Colonic mucosa (tissue), 4 donors: ENCODE measurements around the gene NFS1. TPM values are rescaled to one million over a fixed set of nuclear protein-coding genes. Genes with fewer than 3 reads are reported as not detected.
"Not testable (repeated sequence)": the region's sequence is repeated elsewhere in the genome, so short reads cannot be mapped to it uniquely, and the experiment has no call there.

ENCODE experiments used
- DNase-seq: peaks from one replicate; pipeline ENCODE4 v3.0.0-alpha.2; 2020
- H3K27ac ChIP-seq: fragments of 200-600 bp; one replicate; pipeline ENCODE4 v1.8.0; 2021
- H3K27me3 ChIP-seq: fragments of 200-600 bp; one replicate; pipeline ENCODE4 v1.8.0; 2021
- H3K36me3 ChIP-seq: fragments of 200-600 bp; one replicate; pipeline ENCODE4 v1.8.0; 2021
- H3K4me1 ChIP-seq: fragments of 200-600 bp; one replicate; pipeline ENCODE4 v1.8.0; 2021; ENCODE audit warnings: mild to moderate bottlenecking
- H3K4me3 ChIP-seq: fragments of 200-600 bp; one replicate; pipeline ENCODE4 v1.8.0; 2021
- H3K9ac ChIP-seq, 2 donors: one replicate each; pipeline ENCODE4 v1.7.0; 2013; ENCODE audit warnings: control low read depth in 2 of 2, low read depth in 2 of 2, low read length in 2 of 2
- H3K9me3 ChIP-seq: fragments of 200-600 bp; one replicate; pipeline ENCODE4 v1.8.0; 2021
- intact Hi-C: fragments of 100-400 bp; cut with DNase I; formaldehyde crosslinking; loops from one replicate; pipeline ENCODE4 v1.14.1; 2022
- total RNA-seq, 2 donors: library from RNA; stranded (reverse); fragmentation: NEBNext Ultra II Directional in 1 of 2; extraction: Animal tissue kit (Norgen Biotek cat#: 25700) in 1 of 2; gene quantifications; one replicate each; pipeline ENCODE4 v1.2.1, GENCODE V29; 2021
- TF ChIP-seq, protein P1 (sequence below): fragments of 200-600 bp; IDR thresholded peaks from one replicate; pipeline ENCODE4 v1.8.0; 2022; ENCODE audit warnings: antibody characterized with exemption, mild to moderate bottlenecking
- donor health status: healthy.
- donor health status: DM: no; HTN: no; CAD: no.
- donor health status: DM: no; HTN: no; CAD: no.

NFS1 gene
- total RNA-seq, 2 donors from 2014 or later: 42.0 to 45.1 TPM

- Histone ChIP-seq H3K4me1 (no peaks in the 10 kb centered on the region), H3K36me3 (peaks cover 65% of the 10 kb centered on the region), H3K27ac (no peak overlapping the region), H3K4me3 (no peak overlapping the region), H3K9me3 (no peaks in the 10 kb centered on the region), H3K27me3 (no peaks in the 10 kb centered on the region), H3K9ac (no peak overlapping the region)
- TF ChIP-seq, protein P1, sequence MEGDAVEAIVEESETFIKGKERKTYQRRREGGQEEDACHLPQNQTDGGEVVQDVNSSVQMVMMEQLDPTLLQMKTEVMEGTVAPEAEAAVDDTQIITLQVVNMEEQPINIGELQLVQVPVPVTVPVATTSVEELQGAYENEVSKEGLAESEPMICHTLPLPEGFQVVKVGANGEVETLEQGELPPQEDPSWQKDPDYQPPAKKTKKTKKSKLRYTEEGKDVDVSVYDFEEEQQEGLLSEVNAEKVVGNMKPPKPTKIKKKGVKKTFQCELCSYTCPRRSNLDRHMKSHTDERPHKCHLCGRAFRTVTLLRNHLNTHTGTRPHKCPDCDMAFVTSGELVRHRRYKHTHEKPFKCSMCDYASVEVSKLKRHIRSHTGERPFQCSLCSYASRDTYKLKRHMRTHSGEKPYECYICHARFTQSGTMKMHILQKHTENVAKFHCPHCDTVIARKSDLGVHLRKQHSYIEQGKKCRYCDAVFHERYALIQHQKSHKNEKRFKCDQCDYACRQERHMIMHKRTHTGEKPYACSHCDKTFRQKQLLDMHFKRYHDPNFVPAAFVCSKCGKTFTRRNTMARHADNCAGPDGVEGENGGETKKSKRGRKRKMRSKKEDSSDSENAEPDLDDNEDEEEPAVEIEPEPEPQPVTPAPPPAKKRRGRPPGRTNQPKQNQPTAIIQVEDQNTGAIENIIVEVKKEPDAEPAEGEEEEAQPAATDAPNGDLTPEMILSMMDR: no peak
- intact Hi-C loops: no loop called here
- no peak for DNase-seq
Observed at GRCh38 chr20:35711588-35712209, 12.5 kb upstream of the NFS1 start.

DNA sequence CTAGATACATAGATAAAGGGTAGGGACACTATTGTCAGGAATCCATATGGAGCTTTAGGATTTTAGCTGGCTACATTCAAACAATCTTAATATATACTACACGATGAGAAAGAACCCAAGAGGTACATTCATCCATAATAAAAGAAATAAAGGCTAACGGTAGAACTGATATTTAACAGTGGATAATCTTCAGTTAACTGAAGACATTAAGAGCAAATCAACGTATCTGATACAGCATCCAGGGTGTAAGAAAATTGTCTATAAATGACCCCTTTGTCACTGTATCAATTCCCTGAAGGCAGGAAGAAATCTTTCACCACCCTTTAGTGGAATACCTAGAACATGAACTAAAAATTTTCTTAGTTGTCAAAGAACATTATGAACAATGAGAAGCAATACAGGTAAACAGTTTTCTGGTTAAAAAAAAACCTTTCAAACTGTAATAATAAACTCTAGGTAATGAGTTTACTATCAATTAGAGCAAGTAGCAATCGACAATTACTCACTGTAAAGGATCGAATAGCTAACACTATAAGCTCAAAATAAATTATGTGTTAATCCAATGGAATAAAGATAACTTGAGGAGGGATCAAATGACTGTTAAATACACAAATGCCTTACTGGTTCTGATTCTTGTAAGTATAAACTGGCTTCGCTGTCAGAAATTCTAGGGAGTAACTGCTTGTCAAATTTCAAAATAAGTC lies 11.9 kb upstream of the NFS1 start:
- H3K36me3 ChIP-seq: peaks cover 65% of the 10 kb centered on the region
- intact Hi-C loops: no loop called here
- H3K27me3 ChIP-seq: no peaks in the 10 kb centered on the region
- TF ChIP-seq, protein P1: no peak
- no peaks in the 10 kb centered on the region for H3K9me3 ChIP-seq
- H3K4me1 ChIP-seq: no peaks in the 10 kb centered on the region
- H3K4me3 ChIP-seq: no peak overlapping the region
- H3K27ac ChIP-seq: no peak overlapping the region
- H3K9ac ChIP-seq: no peak overlapping the region
- DNase-seq: no peak

- no peaks in the 10 kb centered on the region for H3K27me3 ChIP-seq
- no peak overlapping the region for H3K4me3 ChIP-seq
- DNase-seq: no peak
- intact Hi-C loops: no loop called here
- no peaks in the 10 kb centered on the region for H3K4me1 ChIP-seq
- no peaks in the 10 kb centered on the region for H3K9me3 ChIP-seq
- H3K36me3 ChIP-seq: peaks cover 65% of the 10 kb centered on the region
- TF ChIP-seq, protein P1: no peak
- H3K27ac ChIP-seq: no peak overlapping the region
- H3K9ac ChIP-seq: no peak overlapping the region
Observed at GRCh38 chr20:35710039-35710438, 10.9 kb upstream of the NFS1 start.

- intact Hi-C loops: loop anchor here (10.0 kb wide), 1 partner anchor 244 kb away; no protein-coding TSS in a partner anchor
- no peak overlapping the region for H3K9ac ChIP-seq
- DNase-seq: no peak
- H3K4me1 ChIP-seq: no peaks in the 10 kb centered on the region
- H3K9me3 ChIP-seq: no peaks in the 10 kb centered on the region
- no peak overlapping the region for H3K4me3 ChIP-seq
- H3K27ac ChIP-seq: no peak overlapping the region
- TF ChIP-seq, protein P1: no peak
- H3K36me3 ChIP-seq: peaks cover 66% of the 10 kb centered on the region
- H3K27me3 ChIP-seq: no peaks in the 10 kb centered on the region
Observed at GRCh38 chr20:35709259-35709658, 10.1 kb upstream of the NFS1 start.

- Histone ChIP-seq H3K9me3 (no peaks in the 10 kb centered on the region), H3K27ac (no peak overlapping the region), H3K4me1 (no peaks in the 10 kb centered on the region), H3K9ac (no peak overlapping the region), H3K4me3 (no peak overlapping the region), H3K36me3 (peaks cover 70% of the 10 kb centered on the region), H3K27me3 (no peaks in the 10 kb centered on the region)
- intact Hi-C loops: loop anchor here (10.0 kb wide), 1 partner anchor 244 kb away; no protein-coding TSS in a partner anchor
- TF ChIP-seq, protein P1: no peak
- DNase-seq: no peak
Observed at GRCh38 chr20:35708502-35708901, 9.3 kb upstream of the NFS1 start.

GRCh38 chr20:35706591-35707529 lies 7.7 kb upstream of the NFS1 start:
- H3K36me3 ChIP-seq: peaks cover 57% of the 10 kb centered on the region
- intact Hi-C loops: loop anchor here (10.0 kb wide), 1 partner anchor 242 kb away; no protein-coding TSS in a partner anchor
- H3K4me3 ChIP-seq, DNase-seq, H3K27me3 ChIP-seq, H3K9ac ChIP-seq, H3K9me3 ChIP-seq, H3K27ac ChIP-seq, H3K4me1 ChIP-seq: not testable (repeated sequence)

DNA sequence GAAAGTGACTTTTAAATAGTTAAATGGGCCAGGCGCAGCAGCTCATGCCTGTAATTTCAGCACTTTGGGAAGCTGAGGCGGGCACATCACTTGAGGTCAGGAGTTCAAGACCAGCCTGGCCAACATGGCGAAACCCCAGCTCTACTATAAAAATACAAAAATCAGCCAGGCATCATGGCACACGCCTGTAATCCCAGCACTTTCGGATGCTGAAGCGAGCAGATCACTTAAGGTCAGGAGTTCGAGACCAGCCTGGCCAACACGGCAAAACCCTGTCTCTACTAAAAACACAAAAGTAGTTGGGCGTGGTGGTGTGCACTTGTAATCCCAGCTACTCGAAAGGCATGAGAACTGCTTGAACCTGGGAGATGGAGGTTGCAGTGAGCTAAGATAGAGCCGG lies 6.7 kb upstream of the NFS1 start:
- not testable (repeated sequence) for DNase-seq, H3K9me3 ChIP-seq, H3K27ac ChIP-seq, H3K9ac ChIP-seq, H3K4me1 ChIP-seq, H3K4me3 ChIP-seq, H3K27me3 ChIP-seq
- intact Hi-C loops: loop anchor here (10.0 kb wide), 1 partner anchor 241 kb away; no protein-coding TSS in a partner anchor
- peaks cover 50% of the 10 kb centered on the region for H3K36me3 ChIP-seq
